Osteoblast (primary cell): ENCODE data around the gene PABPN1L. TPM values are rescaled to one million over a fixed set of nuclear protein-coding genes. Genes with fewer than 3 reads are reported as not detected.

Experiments used
- DNase-seq: peaks from one replicate; pipeline ENCODE4 v3.0.0; 2011; ENCODE audit warnings: low spot score, mixed read lengths; ENCODE audit not compliant: insufficient read length; ENCODE audit errors: missing footprints
- H2AFZ ChIP-seq: 2 replicates; pipeline ENCODE4 v1.6.0; 2011; ENCODE audit warnings: mild to moderate bottlenecking, low read length
- H3K27ac ChIP-seq: 2 replicates; pipeline ENCODE4 v1.5.1; 2011; ENCODE audit warnings: mild to moderate bottlenecking, low read depth, low read length, moderate library complexity
- H3K27me3 ChIP-seq: 2 replicates; pipeline ENCODE4 v1.6.0; 2012; ENCODE audit warnings: mild to moderate bottlenecking, control low read depth, inconsistent platforms, low read length, moderate library complexity; ENCODE audit not compliant: insufficient read depth
- H3K36me3 ChIP-seq: 2 replicates; pipeline ENCODE4 v1.5.1; 2011; ENCODE audit warnings: mild to moderate bottlenecking, low read length, control low read depth, moderate library complexity; ENCODE audit not compliant: insufficient read depth
- H3K4me1 ChIP-seq: 2 replicates; pipeline ENCODE4 v1.5.1; 2011; ENCODE audit warnings: mild to moderate bottlenecking, low read length, control low read depth, moderate library complexity; ENCODE audit not compliant: insufficient read depth
- H3K4me2 ChIP-seq: 2 replicates; pipeline ENCODE4 v1.6.0; 2011; ENCODE audit warnings: mild to moderate bottlenecking, low read length; ENCODE audit not compliant: insufficient read depth
- H3K4me3 ChIP-seq: fragments of 200-600 bp; sonication (generic); 3 replicates; pipeline ENCODE4 v1.5.1; 2012; ENCODE audit warnings: mild to moderate bottlenecking, low read length, inconsistent platforms; ENCODE audit not compliant: insufficient read depth
- H3K79me2 ChIP-seq: 2 replicates; pipeline ENCODE4 v1.6.0; 2012; ENCODE audit warnings: mild to moderate bottlenecking, low read length, control low read depth, inconsistent platforms; ENCODE audit not compliant: insufficient read depth
- H3K9me3 ChIP-seq: 2 replicates; pipeline ENCODE4 v1.5.1; 2011; ENCODE audit warnings: low read depth, low read length, control low read depth
- H4K20me1 ChIP-seq: 2 replicates; pipeline ENCODE4 v1.6.0; 2012; ENCODE audit warnings: mild to moderate bottlenecking, low read length, control low read depth; ENCODE audit not compliant: insufficient read depth
- total RNA-seq: library from RNA; depleted of rRNA; stranded (reverse); fragments of >200 nt; gene quantifications from 2 replicates; pipeline ENCODE4 v1.2.3, GENCODE V29; 2012
- TF ChIP-seq, protein P1 (sequence below): IDR thresholded peaks from 2 replicates; pipeline ENCODE4 v1.5.1; 2011; ENCODE audit warnings: mild to moderate bottlenecking, low read depth, low read length, moderate library complexity; ENCODE audit errors: extremely low read depth

Gene PABPN1L
- total RNA-seq, 1 donor, result not detected

DNA sequence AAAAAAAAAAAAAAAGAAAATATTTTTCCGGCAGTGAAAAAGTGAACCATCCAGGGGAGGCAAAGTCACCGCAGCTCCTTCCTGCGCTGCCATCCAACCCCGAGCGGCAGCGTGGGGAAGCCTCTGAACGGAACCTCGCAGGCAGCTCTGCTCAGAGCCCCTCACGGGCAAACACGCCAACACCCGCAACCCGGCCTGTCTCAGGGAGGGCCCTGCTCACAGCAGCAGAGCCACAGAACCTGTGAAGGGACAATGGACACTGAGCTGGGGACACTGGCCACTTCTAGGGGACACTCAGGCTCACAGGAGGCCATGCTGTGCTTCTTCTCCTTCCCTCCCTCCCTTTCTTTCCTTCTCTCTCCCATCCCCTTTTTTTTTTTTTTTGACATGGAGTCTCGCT is 33.4 kb downstream of the PABPN1L start:
- H4K20me1 ChIP-seq, result no peaks in the 10 kb centered on the region
- H3K4me2 ChIP-seq, result no peak overlapping the region
- H3K27ac ChIP-seq, result no peak overlapping the region
- DNase-seq, result no peak
- TF ChIP-seq, protein P1, sequence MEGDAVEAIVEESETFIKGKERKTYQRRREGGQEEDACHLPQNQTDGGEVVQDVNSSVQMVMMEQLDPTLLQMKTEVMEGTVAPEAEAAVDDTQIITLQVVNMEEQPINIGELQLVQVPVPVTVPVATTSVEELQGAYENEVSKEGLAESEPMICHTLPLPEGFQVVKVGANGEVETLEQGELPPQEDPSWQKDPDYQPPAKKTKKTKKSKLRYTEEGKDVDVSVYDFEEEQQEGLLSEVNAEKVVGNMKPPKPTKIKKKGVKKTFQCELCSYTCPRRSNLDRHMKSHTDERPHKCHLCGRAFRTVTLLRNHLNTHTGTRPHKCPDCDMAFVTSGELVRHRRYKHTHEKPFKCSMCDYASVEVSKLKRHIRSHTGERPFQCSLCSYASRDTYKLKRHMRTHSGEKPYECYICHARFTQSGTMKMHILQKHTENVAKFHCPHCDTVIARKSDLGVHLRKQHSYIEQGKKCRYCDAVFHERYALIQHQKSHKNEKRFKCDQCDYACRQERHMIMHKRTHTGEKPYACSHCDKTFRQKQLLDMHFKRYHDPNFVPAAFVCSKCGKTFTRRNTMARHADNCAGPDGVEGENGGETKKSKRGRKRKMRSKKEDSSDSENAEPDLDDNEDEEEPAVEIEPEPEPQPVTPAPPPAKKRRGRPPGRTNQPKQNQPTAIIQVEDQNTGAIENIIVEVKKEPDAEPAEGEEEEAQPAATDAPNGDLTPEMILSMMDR, result no peak
- H2AFZ ChIP-seq, result no peak overlapping the region
- H3K9me3 ChIP-seq, result no peaks in the 10 kb centered on the region
- no peaks in the 10 kb centered on the region for H3K4me1 ChIP-seq
- no peaks in the 10 kb centered on the region for H3K36me3 ChIP-seq
- H3K4me3 ChIP-seq, result no peak overlapping the region
- no peaks in the 10 kb centered on the region for H3K79me2 ChIP-seq
- H3K27me3 ChIP-seq, result no peaks in the 10 kb centered on the region

DNA sequence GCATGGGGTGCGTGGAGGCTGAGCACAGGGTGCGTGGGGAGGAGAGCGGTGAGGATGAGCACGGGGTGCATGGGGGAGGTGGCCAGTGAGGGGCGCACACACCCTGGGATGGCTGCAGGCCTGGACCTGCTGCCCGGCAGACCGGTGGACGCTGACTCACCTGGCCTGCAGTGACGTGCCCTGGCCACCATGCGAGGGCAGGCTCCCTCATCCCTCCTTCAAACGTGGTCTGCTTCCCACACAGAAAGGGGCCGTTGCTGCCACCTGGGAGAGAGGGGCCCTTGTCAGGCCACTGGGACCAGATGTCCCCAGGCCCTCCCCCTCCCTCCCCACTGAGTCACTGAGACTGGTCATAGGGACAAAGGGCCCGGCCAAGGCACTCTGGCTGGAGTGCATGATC is 34.6 kb downstream of the PABPN1L start:
- Histone ChIP-seq H3K4me3 (no peak overlapping the region), H3K9me3 (no peaks in the 10 kb centered on the region), H3K27ac (no peak overlapping the region), H3K36me3 (no peaks in the 10 kb centered on the region), H2AFZ (no peak overlapping the region), H3K4me2 (no peak overlapping the region), H3K27me3 (no peaks in the 10 kb centered on the region), H3K4me1 (no peaks in the 10 kb centered on the region), H4K20me1 (no peaks in the 10 kb centered on the region), H3K79me2 (no peaks in the 10 kb centered on the region)
- TF ChIP-seq, protein P1, result no peak
- DNase-seq, result peak; percentile 95

DNA sequence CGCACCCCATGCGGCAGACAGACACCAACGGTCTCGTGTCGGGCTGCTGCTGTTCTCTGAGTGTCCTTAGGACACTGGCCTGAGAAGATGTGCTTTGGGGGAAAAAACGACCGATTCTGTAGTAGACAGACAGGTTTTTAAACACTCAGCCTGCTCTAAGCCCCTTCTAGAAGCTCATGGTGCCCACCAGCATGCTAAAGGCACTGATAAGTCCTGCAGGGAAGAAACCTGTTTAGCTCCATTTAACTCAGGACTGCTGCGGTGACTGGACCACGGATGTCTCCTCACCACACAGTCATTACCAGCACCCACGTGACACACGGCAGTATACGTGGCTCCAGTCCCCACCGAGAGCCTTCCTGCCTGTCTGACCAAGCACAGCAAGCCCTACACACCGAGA is 35.7 kb downstream of the PABPN1L start:
- no peaks in the 10 kb centered on the region for H3K27me3 ChIP-seq
- no peaks in the 10 kb centered on the region for H3K79me2 ChIP-seq
- H4K20me1 ChIP-seq, result no peaks in the 10 kb centered on the region
- no peak overlapping the region for H3K27ac ChIP-seq
- H3K4me2 ChIP-seq, result no peak overlapping the region
- TF ChIP-seq, protein P1, result no peak
- H3K4me1 ChIP-seq, result no peaks in the 10 kb centered on the region
- DNase-seq, result no peak
- no peak overlapping the region for H3K4me3 ChIP-seq
- no peaks in the 10 kb centered on the region for H3K9me3 ChIP-seq
- H3K36me3 ChIP-seq, result no peaks in the 10 kb centered on the region
- no peak overlapping the region for H2AFZ ChIP-seq

- Histone ChIP-seq H4K20me1 (no peaks in the 10 kb centered on the region), H3K4me2 (no peak overlapping the region), H3K27me3 (no peaks in the 10 kb centered on the region), H3K9me3 (no peaks in the 10 kb centered on the region), H2AFZ (no peak overlapping the region), H3K79me2 (no peaks in the 10 kb centered on the region), H3K27ac (no peak overlapping the region), H3K4me1 (no peaks in the 10 kb centered on the region), H3K4me3 (no peak overlapping the region), H3K36me3 (no peaks in the 10 kb centered on the region)
- no peak for DNase-seq
- TF ChIP-seq, protein P1, result no peak
These were observed 36.2 kb downstream of the PABPN1L start for GRCh38 chr16:88830258-88830657.
